ENCODE results near the gene TRABD2B.

The TRABD2B gene

GRCh38 chr1:47941609-47942239 is 55.5 kb downstream of the TRABD2B start:
- Histone ChIP-seq H3K4me3 (ENCODE audit: low read length) (no peak overlapping the region), H3K9ac (ENCODE audit: low read length) (no peak overlapping the region), H3K9me3 (ENCODE audit: control insufficient read depth, low read length) (no peaks in the 10 kb centered on the region), H3K4me1 (ENCODE audit: control insufficient read depth, insufficient read depth, low read length) (peaks cover 30% of the 10 kb centered on the region), H3K36me3 (ENCODE audit: control insufficient read depth, insufficient read depth, low read length, severe bottlenecking) (no peaks in the 10 kb centered on the region), H3K27me3 (replicated peaks; ENCODE audit: control insufficient read depth, insufficient read depth, low read length) (no peaks in the 10 kb centered on the region)
- no peak for DNase-seq (ENCODE audit: low read depth)

- H3K36me3 ChIP-seq (ENCODE audit: control insufficient read depth, insufficient read depth, low read length, severe bottlenecking), result no peaks in the 10 kb centered on the region
- no peaks in the 10 kb centered on the region for H3K9me3 ChIP-seq (ENCODE audit: control insufficient read depth, low read length)
- no peaks in the 10 kb centered on the region for H3K27me3 ChIP-seq (replicated peaks; ENCODE audit: control insufficient read depth, insufficient read depth, low read length)
- peaks cover 35% of the 10 kb centered on the region for H3K4me1 ChIP-seq (ENCODE audit: control insufficient read depth, insufficient read depth, low read length)
- no peak overlapping the region for H3K4me3 ChIP-seq (ENCODE audit: low read length)
- peak; percentile 10 for DNase-seq (ENCODE audit: low read depth)
- no peak overlapping the region for H3K9ac ChIP-seq (ENCODE audit: low read length)
Observed at GRCh38 chr1:47940779-47941178, 56.4 kb downstream of the TRABD2B start.

- Histone ChIP-seq H3K4me1 (ENCODE audit: control insufficient read depth, insufficient read depth, low read length) (peaks cover 39% of the 10 kb centered on the region), H3K36me3 (ENCODE audit: control insufficient read depth, insufficient read depth, low read length, severe bottlenecking) (no peaks in the 10 kb centered on the region), H3K4me3 (ENCODE audit: low read length) (no peak overlapping the region), H3K9ac (ENCODE audit: low read length) (no peak overlapping the region), H3K9me3 (ENCODE audit: control insufficient read depth, low read length) (no peaks in the 10 kb centered on the region), H3K27me3 (replicated peaks; ENCODE audit: control insufficient read depth, insufficient read depth, low read length) (no peaks in the 10 kb centered on the region)
- no peak for DNase-seq (ENCODE audit: low read depth)
Observed at GRCh38 chr1:47940326-47940725, 56.9 kb downstream of the TRABD2B start.

GRCh38 chr1:47938520-47938919 is 58.7 kb downstream of the TRABD2B start:
- Histone ChIP-seq H3K9ac (ENCODE audit: low read length) (no peak overlapping the region), H3K4me3 (ENCODE audit: low read length) (no peak overlapping the region), H3K4me1 (ENCODE audit: control insufficient read depth, insufficient read depth, low read length) (peaks cover 50% of the 10 kb centered on the region), H3K36me3 (ENCODE audit: control insufficient read depth, insufficient read depth, low read length, severe bottlenecking) (no peaks in the 10 kb centered on the region), H3K9me3 (ENCODE audit: control insufficient read depth, low read length) (no peaks in the 10 kb centered on the region), H3K27me3 (replicated peaks; ENCODE audit: control insufficient read depth, insufficient read depth, low read length) (no peaks in the 10 kb centered on the region)
- no peak for DNase-seq (ENCODE audit: low read depth)

GRCh38 chr1:47937586-47938254 is 59.5 kb downstream of the TRABD2B start:
- Histone ChIP-seq H3K9me3 (ENCODE audit: control insufficient read depth, low read length) (no peaks in the 10 kb centered on the region), H3K9ac (ENCODE audit: low read length) (no peak overlapping the region), H3K36me3 (ENCODE audit: control insufficient read depth, insufficient read depth, low read length, severe bottlenecking) (no peaks in the 10 kb centered on the region), H3K4me1 (ENCODE audit: control insufficient read depth, insufficient read depth, low read length) (peaks cover 53% of the 10 kb centered on the region), H3K27me3 (replicated peaks; ENCODE audit: control insufficient read depth, insufficient read depth, low read length) (no peaks in the 10 kb centered on the region), H3K4me3 (ENCODE audit: low read length) (no peak overlapping the region)
- DNase-seq (ENCODE audit: low read depth), result no peak

GRCh38 chr1:47936916-47937551 is 60.2 kb downstream of the TRABD2B start:
- Histone ChIP-seq H3K27me3 (replicated peaks; ENCODE audit: control insufficient read depth, insufficient read depth, low read length) (no peaks in the 10 kb centered on the region), H3K36me3 (ENCODE audit: control insufficient read depth, insufficient read depth, low read length, severe bottlenecking) (no peaks in the 10 kb centered on the region), H3K9me3 (ENCODE audit: control insufficient read depth, low read length) (no peaks in the 10 kb centered on the region), H3K9ac (ENCODE audit: low read length) (no peak overlapping the region), H3K4me1 (ENCODE audit: control insufficient read depth, insufficient read depth, low read length) (peaks cover 50% of the 10 kb centered on the region), H3K4me3 (ENCODE audit: low read length) (no peak overlapping the region)
- DNase-seq (ENCODE audit: low read depth), result no peak

GRCh38 chr1:47935856-47936255 is 61.3 kb downstream of the TRABD2B start:
- no peaks in the 10 kb centered on the region for H3K27me3 ChIP-seq (replicated peaks; ENCODE audit: control insufficient read depth, insufficient read depth, low read length)
- no peak overlapping the region for H3K4me3 ChIP-seq (ENCODE audit: low read length)
- peak overlapping the region; percentile 14 for H3K9ac ChIP-seq (ENCODE audit: low read length)
- no peak for DNase-seq (ENCODE audit: low read depth)
- H3K4me1 ChIP-seq (ENCODE audit: control insufficient read depth, insufficient read depth, low read length), result peaks cover 43% of the 10 kb centered on the region
- H3K36me3 ChIP-seq (ENCODE audit: control insufficient read depth, insufficient read depth, low read length, severe bottlenecking), result no peaks in the 10 kb centered on the region
- no peaks in the 10 kb centered on the region for H3K9me3 ChIP-seq (ENCODE audit: control insufficient read depth, low read length)

- no peak for DNase-seq (ENCODE audit: low read depth)
- Histone ChIP-seq H3K9ac (ENCODE audit: low read length) (no peak overlapping the region), H3K27me3 (replicated peaks; ENCODE audit: control insufficient read depth, insufficient read depth, low read length) (no peaks in the 10 kb centered on the region), H3K4me3 (ENCODE audit: low read length) (no peak overlapping the region), H3K36me3 (ENCODE audit: control insufficient read depth, insufficient read depth, low read length, severe bottlenecking) (no peaks in the 10 kb centered on the region), H3K9me3 (ENCODE audit: control insufficient read depth, low read length) (no peaks in the 10 kb centered on the region), H3K4me1 (ENCODE audit: control insufficient read depth, insufficient read depth, low read length) (peaks cover 42% of the 10 kb centered on the region)
Observed at GRCh38 chr1:47935163-47935562, 62.0 kb downstream of the TRABD2B start.

- H3K36me3 ChIP-seq (ENCODE audit: control insufficient read depth, insufficient read depth, low read length, severe bottlenecking), result no peaks in the 10 kb centered on the region
- peak overlapping the region; percentile 33 for H3K9ac ChIP-seq (ENCODE audit: low read length)
- H3K27me3 ChIP-seq (replicated peaks; ENCODE audit: control insufficient read depth, insufficient read depth, low read length), result no peaks in the 10 kb centered on the region
- no peak overlapping the region for H3K4me3 ChIP-seq (ENCODE audit: low read length)
- peaks cover 43% of the 10 kb centered on the region for H3K4me1 ChIP-seq (ENCODE audit: control insufficient read depth, insufficient read depth, low read length)
- no peaks in the 10 kb centered on the region for H3K9me3 ChIP-seq (ENCODE audit: control insufficient read depth, low read length)
- DNase-seq (ENCODE audit: low read depth), result peak; percentile 42
Observed at GRCh38 chr1:47934243-47934805, 62.9 kb downstream of the TRABD2B start.

GRCh38 chr1:47932743-47933142 is 64.4 kb downstream of the TRABD2B start:
- H3K36me3 ChIP-seq (ENCODE audit: control insufficient read depth, insufficient read depth, low read length, severe bottlenecking), result no peaks in the 10 kb centered on the region
- DNase-seq (ENCODE audit: low read depth), result no peak

GRCh38 chr1:47931395-47931794 is 65.8 kb downstream of the TRABD2B start:
- Histone ChIP-seq H3K27me3 (replicated peaks; ENCODE audit: control insufficient read depth, insufficient read depth, low read length) (no peaks in the 10 kb centered on the region), H3K9ac (ENCODE audit: low read length) (no peak overlapping the region), H3K4me3 (ENCODE audit: low read length) (no peak overlapping the region), H3K9me3 (ENCODE audit: control insufficient read depth, low read length) (no peaks in the 10 kb centered on the region), H3K4me1 (ENCODE audit: control insufficient read depth, insufficient read depth, low read length) (peaks cover 34% of the 10 kb centered on the region), H3K36me3 (ENCODE audit: control insufficient read depth, insufficient read depth, low read length, severe bottlenecking) (no peaks in the 10 kb centered on the region)
- no peak for DNase-seq (ENCODE audit: low read depth)

More at GRCh38 chr1:47932743-47933142, 64.4 kb downstream of the TRABD2B start:
- no peaks in the 10 kb centered on the region for H3K9me3 ChIP-seq (ENCODE audit: control insufficient read depth, low read length)
- H3K4me1 ChIP-seq (ENCODE audit: control insufficient read depth, insufficient read depth, low read length), result peaks cover 33% of the 10 kb centered on the region
- no peaks in the 10 kb centered on the region for H3K27me3 ChIP-seq (replicated peaks; ENCODE audit: control insufficient read depth, insufficient read depth, low read length)
- H3K9ac ChIP-seq (ENCODE audit: low read length), result no peak overlapping the region
- H3K4me3 ChIP-seq (ENCODE audit: low read length), result no peak overlapping the region

Data from adipocyte (in vitro differentiated cells).